Keratinocyte (primary cell): Measurements from ENCODE around the gene IFFO2. TPM values are rescaled to one million over a fixed set of nuclear protein-coding genes. Genes with fewer than 3 reads are reported as not detected.

Experiments used
- DNase-seq: peaks from one replicate; pipeline ENCODE4 v3.0.0-alpha.2; 2011; ENCODE audit warnings: low read depth, missing footprints, low spot score
- FAIRE-seq: peaks from 2 replicates; lab custom pipeline; 2011; peaks lifted over from hg19 to GRCh38; lab: Jason Lieb, UNC
- H2AFZ ChIP-seq: 2 replicates; pipeline ENCODE4 v1.6.0; 2012; ENCODE audit warnings: low read length, control low read depth, inconsistent platforms; ENCODE audit not compliant: control insufficient read depth
- H3K27ac ChIP-seq: 2 replicates; pipeline ENCODE4 v1.5.1; 2011; ENCODE audit warnings: low read length; ENCODE audit not compliant: control insufficient read depth, insufficient read depth
- H3K27me3 ChIP-seq: 3 replicates; pipeline ENCODE4 v1.6.0; 2011; ENCODE audit warnings: low read length; ENCODE audit not compliant: control insufficient read depth, insufficient read depth; ENCODE audit errors: extremely low read depth
- H3K36me3 ChIP-seq, 2 experiments: 2 replicates in 1 of 2; 3 replicates in 1 of 2; pipeline ENCODE4 v1.5.1; 2011; ENCODE audit warnings: low read length in 2 of 2, mild to moderate bottlenecking in 1 of 2; ENCODE audit not compliant: control insufficient read depth in 2 of 2, insufficient read depth in 2 of 2; ENCODE audit errors: extremely low read depth in 1 of 2
- H3K4me1 ChIP-seq: 3 replicates; pipeline ENCODE4 v1.5.1; 2011; ENCODE audit warnings: low read length; ENCODE audit not compliant: control insufficient read depth, insufficient read depth; ENCODE audit errors: extremely low read depth
- H3K4me2 ChIP-seq: 3 replicates; pipeline ENCODE4 v1.6.0; 2011; ENCODE audit warnings: low read depth, low read length; ENCODE audit not compliant: control insufficient read depth, insufficient read depth; ENCODE audit errors: extremely low read depth
- H3K4me3 ChIP-seq, 3 experiments: fragments of 200-600 bp in 1 of 3; sonication (generic) in 1 of 3; 2 replicates in 2 of 3; 3 replicates in 1 of 3; pipeline ENCODE4 v1.5.1; 2011 to 2016; ENCODE audit warnings: low read length in 3 of 3, mild to moderate bottlenecking in 3 of 3, control low read depth in 2 of 3, inconsistent platforms in 1 of 3, low read depth in 1 of 3, mixed read lengths in 1 of 3, mixed run types in 1 of 3, moderate library complexity in 1 of 3; ENCODE audit not compliant: control insufficient read depth in 2 of 3, insufficient read depth in 2 of 3; ENCODE audit errors: extremely low read depth in 1 of 3
- H3K79me2 ChIP-seq: 2 replicates; pipeline ENCODE4 v1.6.0; 2012; ENCODE audit warnings: low read length; ENCODE audit not compliant: control insufficient read depth, insufficient read depth
- H3K9ac ChIP-seq: 3 replicates; pipeline ENCODE4 v1.6.0; 2011; ENCODE audit warnings: low read length; ENCODE audit not compliant: control insufficient read depth, insufficient read depth; ENCODE audit errors: extremely low read depth
- H3K9me1 ChIP-seq: 3 replicates; pipeline ENCODE4 v1.6.0; 2011; ENCODE audit warnings: low read length; ENCODE audit not compliant: control insufficient read depth, insufficient read depth; ENCODE audit errors: extremely low read depth
- H3K9me3 ChIP-seq: 2 replicates; pipeline ENCODE4 v1.5.1; 2012; ENCODE audit warnings: low read depth, low read length; ENCODE audit not compliant: control insufficient read depth
- H4K20me1 ChIP-seq: 3 replicates; pipeline ENCODE4 v1.6.0; 2011; ENCODE audit warnings: low read length; ENCODE audit not compliant: control insufficient read depth, insufficient read depth; ENCODE audit errors: extremely low read depth
- EZH2 ChIP-seq: IDR thresholded peaks from one replicate; pipeline ENCODE4 v1.6.1; 2012; ENCODE audit warnings: inconsistent platforms, mild to moderate bottlenecking, low read length, moderate library complexity
- dilution Hi-C: fragments of 300-500 bp; cut with MboI; formaldehyde crosslinking; loops from one replicate; pipeline ENCODE4 v1.7.0; 2020; ENCODE audit warnings: low sequenced_read_pairs; ENCODE audit not compliant: extremely low pct_ligation_motif_present
- polyA plus RNA-seq, 5 experiments: library from polyadenylated mRNA; depleted of rRNA in 3 of 5; stranded (reverse) in 3 of 5; stranded (forward) in 1 of 5; unstranded in 1 of 5; fragments of >200 nt; gene quantifications; 1 replicate in 1 of 5; 2 replicates in 3 of 5; 3 replicates in 1 of 5; pipeline versions ENCODE4 v1.2.1 to v1.2.3, GENCODE V29; 2011 to 2012; ENCODE audit warnings: missing spikeins in 2 of 5, low read depth in 1 of 5, low replicate concordance in 1 of 5
- TF ChIP-seq, protein P1 (sequence below), 3 experiments: IDR thresholded peaks in 1 of 3; conservative IDR thresholded peaks in 1 of 3; optimal IDR thresholded peaks in 1 of 3; 2 replicates in 2 of 3; 3 replicates in 1 of 3; pipeline versions ENCODE3 to v1.5.1; 2011; ENCODE audit warnings: low read length in 3 of 3, mild to moderate bottlenecking in 3 of 3, moderate library complexity in 2 of 3, control low read depth in 1 of 3, inconsistent platforms in 1 of 3; ENCODE audit not compliant: insufficient read depth in 2 of 3; ENCODE audit errors: extremely low read depth in 1 of 3

IFFO2 gene
- polyA plus RNA-seq, 1 donor (not counting 4 experiments of a cell fraction or from before 2014, with no cell fraction given), result 57.9 TPM

DNA sequence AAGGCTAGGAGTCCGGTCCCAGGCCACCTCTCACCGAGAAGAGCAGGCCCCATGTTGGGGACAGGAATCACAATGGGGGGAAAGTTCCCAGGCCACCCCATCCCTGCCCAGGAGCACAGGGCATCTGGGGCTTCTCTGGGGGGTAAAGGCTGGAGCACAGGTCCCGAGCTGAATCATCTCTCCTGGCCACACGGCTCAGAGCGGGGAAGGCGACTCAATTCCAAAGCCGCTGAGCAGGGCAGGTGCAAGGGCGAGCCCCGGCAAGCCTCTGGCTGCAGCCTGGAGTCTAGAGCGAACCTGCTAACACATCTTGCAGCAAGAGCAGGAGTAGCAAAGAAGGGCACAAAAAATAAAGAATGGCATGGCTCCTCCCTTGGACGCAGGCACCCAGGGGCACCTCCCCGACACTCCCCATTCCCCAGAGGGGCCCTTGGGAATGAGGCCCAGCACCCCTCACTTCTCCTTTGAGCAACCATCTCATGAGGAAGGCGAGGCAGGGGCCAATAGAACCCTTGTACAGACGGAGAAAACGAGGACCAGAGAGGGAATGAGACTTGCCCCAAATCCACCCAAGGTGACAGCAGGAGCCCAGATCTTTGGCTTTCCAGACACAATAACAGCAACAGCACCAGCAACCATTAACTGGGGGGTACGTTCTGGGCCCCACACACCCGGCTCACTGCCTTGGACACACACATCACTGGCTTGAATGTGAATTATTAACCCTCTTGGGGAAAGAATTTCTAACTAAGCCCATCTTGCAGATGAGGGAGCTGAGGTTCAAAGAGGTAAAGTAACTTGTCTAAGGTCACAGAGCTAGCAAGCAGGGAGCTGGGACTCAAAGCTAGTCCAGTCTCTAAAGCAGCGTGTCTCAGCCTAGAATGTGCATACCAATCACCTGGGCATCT is 33.4 kb downstream of the IFFO2 start:
- no peaks in the 10 kb centered on the region for H3K9me3 ChIP-seq
- peak overlapping the region; percentile 61 for H3K9ac ChIP-seq
- FAIRE-seq, result peak; percentile 97
- peak overlapping the region; percentile 66 for H3K4me2 ChIP-seq
- peak overlapping the region in 2 of 3 experiments; percentile 24 to 49 for H3K4me3 ChIP-seq
- peaks cover 62% of the 10 kb centered on the region for H3K4me1 ChIP-seq
- H3K27me3 ChIP-seq, result no peaks in the 10 kb centered on the region
- dilution Hi-C loops, result no loop called here
- H3K79me2 ChIP-seq, result peaks cover 82% of the 10 kb centered on the region
- peaks cover 20 to 30% of the 10 kb centered on the region in 2 experiments for H3K36me3 ChIP-seq
- no peak for DNase-seq
- TF ChIP-seq EZH2, result no peak
- TF ChIP-seq, protein P1, sequence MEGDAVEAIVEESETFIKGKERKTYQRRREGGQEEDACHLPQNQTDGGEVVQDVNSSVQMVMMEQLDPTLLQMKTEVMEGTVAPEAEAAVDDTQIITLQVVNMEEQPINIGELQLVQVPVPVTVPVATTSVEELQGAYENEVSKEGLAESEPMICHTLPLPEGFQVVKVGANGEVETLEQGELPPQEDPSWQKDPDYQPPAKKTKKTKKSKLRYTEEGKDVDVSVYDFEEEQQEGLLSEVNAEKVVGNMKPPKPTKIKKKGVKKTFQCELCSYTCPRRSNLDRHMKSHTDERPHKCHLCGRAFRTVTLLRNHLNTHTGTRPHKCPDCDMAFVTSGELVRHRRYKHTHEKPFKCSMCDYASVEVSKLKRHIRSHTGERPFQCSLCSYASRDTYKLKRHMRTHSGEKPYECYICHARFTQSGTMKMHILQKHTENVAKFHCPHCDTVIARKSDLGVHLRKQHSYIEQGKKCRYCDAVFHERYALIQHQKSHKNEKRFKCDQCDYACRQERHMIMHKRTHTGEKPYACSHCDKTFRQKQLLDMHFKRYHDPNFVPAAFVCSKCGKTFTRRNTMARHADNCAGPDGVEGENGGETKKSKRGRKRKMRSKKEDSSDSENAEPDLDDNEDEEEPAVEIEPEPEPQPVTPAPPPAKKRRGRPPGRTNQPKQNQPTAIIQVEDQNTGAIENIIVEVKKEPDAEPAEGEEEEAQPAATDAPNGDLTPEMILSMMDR (optimal IDR thresholded peaks at IDR 0.05 in 1 of 3, IDR thresholded peaks at IDR 0.05 in 1 of 3, conservative IDR thresholded peaks at IDR 0.05 in 1 of 3; ENCODE audit: extremely low read depth in 1 of 3, insufficient read depth in 2 of 3, low read length in 3 of 3), result no peak
- H3K9me1 ChIP-seq, result peaks cover 6% of the 10 kb centered on the region
- peak overlapping the region; percentile 66 for H3K27ac ChIP-seq
- peaks cover 7% of the 10 kb centered on the region for H4K20me1 ChIP-seq
- H2AFZ ChIP-seq, result no peak overlapping the region

DNA sequence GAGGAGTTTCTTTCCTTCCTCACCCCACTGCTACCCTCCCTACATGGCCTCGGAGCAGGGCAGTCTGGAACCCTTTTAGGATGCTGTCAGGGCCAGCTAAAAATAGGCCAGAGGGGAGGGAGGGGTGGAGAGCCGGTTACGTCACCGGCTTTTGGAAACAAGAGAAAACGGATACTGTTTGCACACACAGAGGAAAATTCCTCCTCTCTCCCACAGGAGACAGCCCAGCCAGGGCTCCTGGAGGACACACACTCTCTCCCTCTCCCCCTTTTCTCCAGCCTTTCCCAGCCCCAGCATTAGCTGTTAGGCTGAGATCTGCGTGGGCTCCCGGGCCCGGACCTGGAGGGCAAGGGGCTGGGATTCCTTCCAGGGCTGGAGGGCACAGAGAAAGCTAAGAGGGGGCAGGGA is 34.2 kb downstream of the IFFO2 start:
- TF ChIP-seq EZH2, result no peak
- TF ChIP-seq, protein P1 (optimal IDR thresholded peaks at IDR 0.05 in 1 of 3, IDR thresholded peaks at IDR 0.05 in 1 of 3, conservative IDR thresholded peaks at IDR 0.05 in 1 of 3; ENCODE audit: extremely low read depth in 1 of 3, insufficient read depth in 2 of 3, low read length in 3 of 3), result no peak
- H2AFZ ChIP-seq, result no peak overlapping the region
- H3K4me2 ChIP-seq, result peak overlapping the region; percentile 66
- DNase-seq (no peak), FAIRE-seq (no peak)
- H3K27ac ChIP-seq, result peak overlapping the region; percentile 66
- H3K4me1 ChIP-seq, result peaks cover 54% of the 10 kb centered on the region
- no peaks in the 10 kb centered on the region for H3K27me3 ChIP-seq
- peaks cover 6% of the 10 kb centered on the region for H3K9me1 ChIP-seq
- H3K4me3 ChIP-seq, result peak overlapping the region in 2 of 3 experiments; percentile 1 to 49
- peaks cover 25 to 38% of the 10 kb centered on the region in 2 experiments for H3K36me3 ChIP-seq
- H3K79me2 ChIP-seq, result peaks cover 90% of the 10 kb centered on the region
- no peaks in the 10 kb centered on the region for H3K9me3 ChIP-seq
- H3K9ac ChIP-seq, result peak overlapping the region; percentile 61
- dilution Hi-C loops, result no loop called here
- H4K20me1 ChIP-seq, result peaks cover 9% of the 10 kb centered on the region
